HFFc6 (cell line): ENCODE measurements around the gene LRSAM1. TPM values are rescaled to one million over a fixed set of nuclear protein-coding genes. Genes with fewer than 3 reads are reported as not detected.

Experiments used
- DNase-seq: peaks from one replicate; pipeline ENCODE4 v3.0.0-alpha.2; 2018
- H3K27ac Mint-ChIP-seq: 2 replicates; pipeline ENCODE4 v1.8.0; 2020; ENCODE audit warnings: mild to moderate bottlenecking, mixed read lengths
- H3K27me3 Mint-ChIP-seq: 2 replicates; pipeline ENCODE4 v1.8.0; 2021; ENCODE audit warnings: mild to moderate bottlenecking, moderate library complexity, mixed read lengths; ENCODE audit not compliant: insufficient read depth
- H3K36me3 Mint-ChIP-seq: 2 replicates; pipeline ENCODE4 v1.8.0; 2021; ENCODE audit warnings: low read depth, mixed read lengths
- H3K4me1 Mint-ChIP-seq: 2 replicates; pipeline ENCODE4 v1.8.0; 2020; ENCODE audit warnings: low read depth, mixed read lengths
- H3K4me3 Mint-ChIP-seq: 2 replicates; pipeline ENCODE4 v1.8.0; 2020; ENCODE audit warnings: mild to moderate bottlenecking, moderate library complexity, mixed read lengths
- H3K9me3 Mint-ChIP-seq: 2 replicates; pipeline ENCODE4 v1.8.0; 2020; ENCODE audit warnings: mild to moderate bottlenecking, mixed read lengths
- total RNA-seq, 6 experiments: library from RNA; stranded (reverse); fragmentation: NEBNext Ultra II Directional; extraction: Animal tissue kit (Norgen Biotek cat#: 25700); gene quantifications; 2 replicates in 1 of 6; 3 replicates in 5 of 6; pipeline ENCODE4 v1.2.3, GENCODE V29; 2021
- TF ChIP-seq, protein P1 (sequence below): fragments of 200-600 bp; sonication (generic); IDR thresholded peaks from 2 replicates; pipeline ENCODE4 v1.5.0; 2021; ENCODE audit warnings: antibody characterized with exemption, mild to moderate bottlenecking

The LRSAM1 gene
- total RNA-seq, 6 experiments from 2014 or later = 12.1 to 15.9 (median 13.4) TPM

- Mint-ChIP-seq H3K4me1 (peaks cover 43% of the 10 kb centered on the region), H3K27me3 (peaks cover 26% of the 10 kb centered on the region), H3K27ac (peak overlapping the region; percentile 94), H3K36me3 (peaks cover 57% of the 10 kb centered on the region), H3K4me3 (peak overlapping the region; percentile 97), H3K9me3 (peaks cover 37% of the 10 kb centered on the region)
- TF ChIP-seq, protein P1, sequence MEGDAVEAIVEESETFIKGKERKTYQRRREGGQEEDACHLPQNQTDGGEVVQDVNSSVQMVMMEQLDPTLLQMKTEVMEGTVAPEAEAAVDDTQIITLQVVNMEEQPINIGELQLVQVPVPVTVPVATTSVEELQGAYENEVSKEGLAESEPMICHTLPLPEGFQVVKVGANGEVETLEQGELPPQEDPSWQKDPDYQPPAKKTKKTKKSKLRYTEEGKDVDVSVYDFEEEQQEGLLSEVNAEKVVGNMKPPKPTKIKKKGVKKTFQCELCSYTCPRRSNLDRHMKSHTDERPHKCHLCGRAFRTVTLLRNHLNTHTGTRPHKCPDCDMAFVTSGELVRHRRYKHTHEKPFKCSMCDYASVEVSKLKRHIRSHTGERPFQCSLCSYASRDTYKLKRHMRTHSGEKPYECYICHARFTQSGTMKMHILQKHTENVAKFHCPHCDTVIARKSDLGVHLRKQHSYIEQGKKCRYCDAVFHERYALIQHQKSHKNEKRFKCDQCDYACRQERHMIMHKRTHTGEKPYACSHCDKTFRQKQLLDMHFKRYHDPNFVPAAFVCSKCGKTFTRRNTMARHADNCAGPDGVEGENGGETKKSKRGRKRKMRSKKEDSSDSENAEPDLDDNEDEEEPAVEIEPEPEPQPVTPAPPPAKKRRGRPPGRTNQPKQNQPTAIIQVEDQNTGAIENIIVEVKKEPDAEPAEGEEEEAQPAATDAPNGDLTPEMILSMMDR = peak; percentile 27
- peak; percentile 55 for DNase-seq
Measured at GRCh38 chr9:127451858-127452656, 747 bp downstream of the LRSAM1 start.

DNA sequence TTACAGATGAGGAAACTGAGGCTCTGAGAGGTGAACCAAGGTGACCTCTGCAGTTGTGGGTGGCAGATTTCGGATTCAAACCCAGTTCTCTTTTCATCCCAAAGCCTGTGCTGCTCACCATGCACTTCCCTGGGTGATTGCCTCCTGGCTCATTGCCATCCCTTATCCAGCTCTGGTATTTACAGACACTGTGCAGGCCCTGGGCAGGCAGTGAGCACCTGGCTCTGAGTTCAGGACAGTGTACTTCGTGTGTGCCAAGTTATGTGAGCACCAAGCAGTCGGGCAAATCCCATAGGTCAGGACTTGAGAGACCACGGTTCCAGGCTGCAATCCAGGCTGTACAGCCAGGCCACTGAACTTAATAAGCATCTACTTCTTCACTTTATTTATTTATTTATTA is 1.4 kb downstream of the LRSAM1 start:
- H3K9me3 Mint-ChIP-seq = peaks cover 31% of the 10 kb centered on the region
- H3K27ac Mint-ChIP-seq = no peak overlapping the region; the same call in 1 of the 2 replicates
- TF ChIP-seq, protein P1 = peak; percentile 10
- H3K27me3 Mint-ChIP-seq = peaks cover 23% of the 10 kb centered on the region
- H3K36me3 Mint-ChIP-seq = peaks cover 51% of the 10 kb centered on the region
- H3K4me1 Mint-ChIP-seq = peaks cover 44% of the 10 kb centered on the region
- peak overlapping the region; percentile 97 for H3K4me3 Mint-ChIP-seq
- DNase-seq = peak; percentile 8

DNA sequence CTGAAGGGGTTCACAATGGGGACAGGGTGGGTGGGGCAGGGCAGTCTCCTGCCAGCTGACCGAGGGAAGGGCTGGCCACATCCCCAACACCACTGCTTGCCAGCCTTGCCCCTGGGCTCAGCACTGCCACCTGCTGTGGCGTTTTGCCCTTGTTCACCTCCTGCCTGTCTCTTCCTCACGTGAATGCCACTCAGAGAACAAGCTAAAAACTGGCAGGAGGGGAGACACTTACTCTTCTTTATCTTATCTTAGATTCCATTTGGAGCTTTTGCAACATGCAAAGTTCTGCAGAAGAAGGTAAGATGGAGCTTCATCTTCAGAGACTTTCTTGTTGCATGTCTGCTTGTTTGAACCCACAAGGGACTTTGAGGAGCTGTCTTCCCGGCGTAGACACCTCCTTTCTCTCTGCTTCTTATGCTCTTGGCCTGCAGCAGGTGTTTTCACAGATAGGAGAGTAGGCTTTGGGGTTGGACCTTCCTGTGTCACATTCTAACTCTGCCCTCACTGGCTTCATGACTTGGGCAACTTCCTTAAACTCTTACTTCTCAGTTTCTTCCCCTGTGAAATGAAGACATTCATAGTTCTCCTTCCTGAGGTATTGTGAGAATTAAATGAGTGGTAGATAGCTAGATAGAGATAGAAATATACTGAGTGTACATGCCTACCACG is 4.1 kb downstream of the LRSAM1 start:
- TF ChIP-seq, protein P1 = peak; percentile 67
- H3K4me3 Mint-ChIP-seq = no peak overlapping the region
- DNase-seq = no peak
- H3K27ac Mint-ChIP-seq = no peak overlapping the region
- H3K36me3 Mint-ChIP-seq = peaks cover 24% of the 10 kb centered on the region
- H3K9me3 Mint-ChIP-seq = peaks cover 4% of the 10 kb centered on the region
- peaks cover 17% of the 10 kb centered on the region for H3K4me1 Mint-ChIP-seq
- peaks cover 8% of the 10 kb centered on the region for H3K27me3 Mint-ChIP-seq

- no peaks in the 10 kb centered on the region for H3K9me3 Mint-ChIP-seq
- peaks cover 17% of the 10 kb centered on the region; the same call in 1 of the 2 replicates for H3K36me3 Mint-ChIP-seq
- H3K4me1 Mint-ChIP-seq = peaks cover 13% of the 10 kb centered on the region
- H3K27ac Mint-ChIP-seq = no peak overlapping the region
- no peaks in the 10 kb centered on the region for H3K27me3 Mint-ChIP-seq
- TF ChIP-seq, protein P1 = no peak
- H3K4me3 Mint-ChIP-seq = no peak overlapping the region
- no peak for DNase-seq
Measured at GRCh38 chr9:127457191-127457878, 6.0 kb downstream of the LRSAM1 start.

- Mint-ChIP-seq H3K27ac (no peak overlapping the region), H3K4me3 (no peak overlapping the region), H3K27me3 (no peaks in the 10 kb centered on the region), H3K4me1 (peaks cover 8% of the 10 kb centered on the region), H3K9me3 (no peaks in the 10 kb centered on the region), H3K36me3 (peaks cover 21% of the 10 kb centered on the region; the same call in 1 of the 2 replicates)
- no peak for DNase-seq
- TF ChIP-seq, protein P1 = no peak
Measured at GRCh38 chr9:127458921-127459320, 7.6 kb downstream of the LRSAM1 start.
